ENCODE results near the gene BCLAF3.

DNA sequence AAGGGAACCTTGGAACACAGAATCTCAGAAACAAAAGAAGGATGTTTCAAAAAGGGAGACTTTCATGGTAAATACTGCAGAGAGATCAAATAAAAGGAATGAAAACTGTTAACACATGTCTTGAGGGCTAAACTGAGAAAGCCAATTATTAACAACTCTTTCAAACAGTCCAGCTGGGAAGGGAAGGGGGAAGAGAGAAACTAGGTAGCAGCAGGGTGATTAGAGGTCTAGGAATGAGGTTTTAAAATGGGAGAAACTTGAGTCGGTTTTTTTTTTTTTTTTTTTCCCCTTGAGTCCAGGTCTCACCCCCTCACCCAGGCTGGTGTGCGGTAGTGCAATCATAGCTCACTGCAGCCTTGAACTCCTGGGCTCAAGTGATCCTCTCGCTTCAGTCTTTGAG is 4.3 kb downstream of the BCLAF3 start:
- TF ChIP-seq, protein P1, sequence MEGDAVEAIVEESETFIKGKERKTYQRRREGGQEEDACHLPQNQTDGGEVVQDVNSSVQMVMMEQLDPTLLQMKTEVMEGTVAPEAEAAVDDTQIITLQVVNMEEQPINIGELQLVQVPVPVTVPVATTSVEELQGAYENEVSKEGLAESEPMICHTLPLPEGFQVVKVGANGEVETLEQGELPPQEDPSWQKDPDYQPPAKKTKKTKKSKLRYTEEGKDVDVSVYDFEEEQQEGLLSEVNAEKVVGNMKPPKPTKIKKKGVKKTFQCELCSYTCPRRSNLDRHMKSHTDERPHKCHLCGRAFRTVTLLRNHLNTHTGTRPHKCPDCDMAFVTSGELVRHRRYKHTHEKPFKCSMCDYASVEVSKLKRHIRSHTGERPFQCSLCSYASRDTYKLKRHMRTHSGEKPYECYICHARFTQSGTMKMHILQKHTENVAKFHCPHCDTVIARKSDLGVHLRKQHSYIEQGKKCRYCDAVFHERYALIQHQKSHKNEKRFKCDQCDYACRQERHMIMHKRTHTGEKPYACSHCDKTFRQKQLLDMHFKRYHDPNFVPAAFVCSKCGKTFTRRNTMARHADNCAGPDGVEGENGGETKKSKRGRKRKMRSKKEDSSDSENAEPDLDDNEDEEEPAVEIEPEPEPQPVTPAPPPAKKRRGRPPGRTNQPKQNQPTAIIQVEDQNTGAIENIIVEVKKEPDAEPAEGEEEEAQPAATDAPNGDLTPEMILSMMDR (IDR thresholded peaks at IDR 0.05): no peak
- TF ChIP-seq POLR2A (IDR thresholded peaks at IDR 0.05) (no peak), EP300 (IDR thresholded peaks at IDR 0.05) (no peak)

Measured in tibial nerve (tissue), 4 donors.